CD4-positive, alpha-beta T cell (primary cell): Measurements from ENCODE around the gene B4GALNT1. TPM values are rescaled to one million over a fixed set of nuclear protein-coding genes. Genes with fewer than 3 reads are reported as not detected.

Experiments
- ATAC-seq: fragments of 200-7000 bp; cut with Tn5 transposase; one replicate; pipeline ENCODE4 v1.10.0; 2022; ENCODE audit warnings: mild to moderate bottlenecking; ENCODE audit not compliant: poor library complexity
- CTCF ChIA-PET: fragments of 350-600 bp; sonication (Branson Sonifier 250); formaldehyde crosslinking; loops from one replicate; lab custom pipeline; 2021; ENCODE audit warnings: antibody characterized with exemption, inconsistent platforms; lab: Charles Lee
- POLR2A ChIA-PET: fragments of 350-600 bp; sonication (Branson Sonifier 250); formaldehyde crosslinking; loops from one replicate; lab custom pipeline; 2021; ENCODE audit warnings: antibody characterized with exemption, inconsistent platforms; lab: Charles Lee
- DNase-seq, 14 experiments: peaks; one replicate each; pipeline ENCODE4 v3.0.0-alpha.2; 2013 to 2020; ENCODE audit warnings: mixed read lengths in 2 of 14
- H3K27ac ChIP-seq, 2 donors: one replicate each; pipeline versions ENCODE4 v1.5.1 to v1.7.0; 2013; ENCODE audit warnings: low read length in 2 of 2, low read depth in 1 of 2, mild to moderate bottlenecking in 1 of 2
- H3K27me3 ChIP-seq, 2 experiments: 1 replicate in 1 of 2; 2 replicates in 1 of 2; pipeline versions ENCODE4 v1.6.1 to v1.7.0; 2013; ENCODE audit warnings: low read length in 2 of 2, control low read depth in 1 of 2, mild to moderate bottlenecking in 1 of 2, moderate library complexity in 1 of 2; ENCODE audit not compliant: insufficient read depth in 2 of 2, control insufficient read depth in 1 of 2
- H3K36me3 ChIP-seq: one replicate; pipeline ENCODE4 v1.6.1; 2013; ENCODE audit warnings: low read length, control low read depth; ENCODE audit not compliant: insufficient read depth
- H3K4me1 ChIP-seq: one replicate; pipeline ENCODE4 v1.6.1; 2013; ENCODE audit warnings: low read length, control low read depth; ENCODE audit not compliant: insufficient read depth
- H3K4me3 ChIP-seq: one replicate; pipeline ENCODE4 v1.5.1; 2013; ENCODE audit warnings: mild to moderate bottlenecking, low read length, moderate library complexity
- H3K9me3 ChIP-seq, 2 experiments: 1 replicate in 1 of 2; 2 replicates in 1 of 2; pipeline versions ENCODE4 v1.6.1 to v1.7.0; 2013; ENCODE audit warnings: low read length in 2 of 2, mild to moderate bottlenecking in 2 of 2, control low read depth in 1 of 2, moderate library complexity in 1 of 2; ENCODE audit not compliant: control insufficient read depth in 1 of 2, insufficient read depth in 1 of 2
- H3K27ac Mint-ChIP-seq: one replicate; pipeline ENCODE4 v1.8.0; 2020; ENCODE audit warnings: mixed read lengths
- H3K27me3 Mint-ChIP-seq: one replicate; pipeline ENCODE4 v1.8.0; 2021; ENCODE audit warnings: mixed read lengths
- H3K36me3 Mint-ChIP-seq: one replicate; pipeline ENCODE4 v1.8.0; 2021; ENCODE audit warnings: low read depth, mixed read lengths
- H3K4me1 Mint-ChIP-seq: one replicate; pipeline ENCODE4 v1.8.0; 2021; ENCODE audit warnings: low read depth, mixed read lengths
- H3K4me3 Mint-ChIP-seq: one replicate; pipeline ENCODE4 v1.8.0; 2020; ENCODE audit warnings: mild to moderate bottlenecking, mixed read lengths
- H3K9me3 Mint-ChIP-seq: one replicate; pipeline ENCODE4 v1.8.0; 2020; ENCODE audit warnings: mixed read lengths
- intact Hi-C, 2 experiments: fragments of 100-400 bp; cut with DNase I in 1 of 2; cut with micrococcal nuclease in 1 of 2; formaldehyde crosslinking; loops; one replicate each; pipeline versions ENCODE4 v1.15.1 to v1.9.0; 2023 to 2025; cut with DNase I, micrococcal nuclease
- total RNA-seq, 174 experiments: library from RNA in 2 of 174; stranded (reverse) in 2 of 174; gene quantifications; one replicate each; pipeline ENCODE4 v1.2.3 and lab custom pipeline; 2021 to 2026
- TF ChIP-seq, protein P1 (sequence below): fragments of 200-600 bp; IDR thresholded peaks from one replicate; pipeline ENCODE4 v1.8.0; 2022; ENCODE audit warnings: antibody characterized with exemption, mild to moderate bottlenecking

Gene B4GALNT1
- total RNA-seq, 2 experiments from 2014 or later: not detected

DNA sequence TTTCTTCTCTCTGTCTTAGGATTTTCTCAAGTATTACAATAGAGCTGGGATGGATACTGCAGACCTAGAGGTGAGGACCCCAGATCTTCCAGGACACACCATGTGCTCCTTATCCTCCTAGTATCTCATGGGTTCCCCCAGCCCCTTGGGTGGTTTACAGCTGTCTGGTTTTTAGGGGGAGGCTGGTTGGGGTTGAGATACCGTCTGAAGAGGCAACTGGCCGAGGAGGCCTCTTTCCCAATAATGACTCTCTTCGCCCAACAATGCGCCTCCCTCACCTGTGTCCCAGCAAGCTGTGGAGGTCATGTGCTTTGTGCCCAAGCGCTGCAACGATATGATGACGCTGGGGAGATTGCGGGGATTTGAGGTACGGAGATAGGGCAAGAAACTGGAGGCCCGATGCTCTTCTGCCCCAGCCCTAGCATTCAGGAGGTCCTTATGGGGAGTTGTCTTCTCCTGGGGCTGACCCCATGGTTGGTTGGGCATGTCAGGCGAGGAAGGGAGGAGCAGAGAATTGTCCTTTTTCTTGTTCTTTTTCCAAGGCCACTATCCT, 18.0 kb downstream of the B4GALNT1 start:
- peaks cover 88% of the 10 kb centered on the region for H3K27me3 Mint-ChIP-seq
- no peaks in the 10 kb centered on the region for H3K36me3 Mint-ChIP-seq
- H3K9me3 Mint-ChIP-seq: no peaks in the 10 kb centered on the region
- Histone ChIP-seq H3K27ac (no peak overlapping the region), H3K4me1 (peaks cover 29% of the 10 kb centered on the region), H3K9me3 (peaks cover 0 to 3% of the 10 kb centered on the region in 2 experiments), H3K4me3 (no peak overlapping the region), H3K36me3 (no peaks in the 10 kb centered on the region), H3K27me3 (peaks cover 40 to 58% of the 10 kb centered on the region in 2 experiments)
- ChIA-PET CTCF (interaction anchor here (2.0 kb wide), 1 partner anchor 32 kb away, joined by 12 read pairs; no protein-coding TSS in a partner anchor), POLR2A (no interaction called here)
- ATAC-seq (no peak), DNase-seq (no peak)
- H3K27ac Mint-ChIP-seq: no peak overlapping the region
- peaks cover 26% of the 10 kb centered on the region for H3K4me1 Mint-ChIP-seq
- TF ChIP-seq, protein P1, sequence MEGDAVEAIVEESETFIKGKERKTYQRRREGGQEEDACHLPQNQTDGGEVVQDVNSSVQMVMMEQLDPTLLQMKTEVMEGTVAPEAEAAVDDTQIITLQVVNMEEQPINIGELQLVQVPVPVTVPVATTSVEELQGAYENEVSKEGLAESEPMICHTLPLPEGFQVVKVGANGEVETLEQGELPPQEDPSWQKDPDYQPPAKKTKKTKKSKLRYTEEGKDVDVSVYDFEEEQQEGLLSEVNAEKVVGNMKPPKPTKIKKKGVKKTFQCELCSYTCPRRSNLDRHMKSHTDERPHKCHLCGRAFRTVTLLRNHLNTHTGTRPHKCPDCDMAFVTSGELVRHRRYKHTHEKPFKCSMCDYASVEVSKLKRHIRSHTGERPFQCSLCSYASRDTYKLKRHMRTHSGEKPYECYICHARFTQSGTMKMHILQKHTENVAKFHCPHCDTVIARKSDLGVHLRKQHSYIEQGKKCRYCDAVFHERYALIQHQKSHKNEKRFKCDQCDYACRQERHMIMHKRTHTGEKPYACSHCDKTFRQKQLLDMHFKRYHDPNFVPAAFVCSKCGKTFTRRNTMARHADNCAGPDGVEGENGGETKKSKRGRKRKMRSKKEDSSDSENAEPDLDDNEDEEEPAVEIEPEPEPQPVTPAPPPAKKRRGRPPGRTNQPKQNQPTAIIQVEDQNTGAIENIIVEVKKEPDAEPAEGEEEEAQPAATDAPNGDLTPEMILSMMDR: no peak
- intact Hi-C loops: no loop called here
- no peak overlapping the region for H3K4me3 Mint-ChIP-seq

DNA sequence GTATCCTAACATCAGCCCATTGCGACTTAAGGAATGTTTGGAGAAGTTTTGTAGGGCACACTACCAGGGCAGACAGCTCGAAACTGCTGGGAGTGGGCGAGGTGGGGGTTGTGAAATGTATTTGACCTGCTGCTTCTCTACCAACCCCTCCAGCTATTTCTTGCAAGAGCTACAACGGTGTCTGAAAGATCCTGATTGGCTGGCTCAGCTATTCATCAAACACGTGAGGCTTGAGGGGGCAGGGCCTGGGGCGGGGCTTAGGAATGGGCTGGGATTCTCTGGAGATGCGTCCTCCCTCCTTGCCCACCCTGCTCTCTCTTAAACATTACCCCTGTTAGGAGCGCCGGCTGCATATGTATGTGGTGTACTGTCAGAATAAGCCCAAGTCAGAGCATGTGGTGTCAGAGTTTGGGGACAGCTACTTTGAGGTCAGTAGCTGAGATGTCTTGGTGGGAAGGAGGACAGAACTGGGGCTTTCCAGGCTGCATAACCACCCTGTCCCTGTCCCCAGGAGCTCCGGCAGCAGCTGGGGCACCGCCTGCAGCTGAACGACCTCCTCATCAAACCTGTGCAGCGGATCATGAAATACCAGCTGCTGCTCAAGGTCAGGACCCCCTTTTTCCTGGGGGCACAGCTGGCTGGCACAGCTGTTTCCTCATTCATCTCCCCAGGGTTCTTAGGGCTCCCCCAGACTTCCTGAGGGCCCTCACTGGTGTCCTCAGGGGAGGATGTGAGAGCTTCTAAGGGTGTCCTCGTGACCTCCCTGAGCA, 18.6 kb downstream of the B4GALNT1 start:
- H3K27me3 Mint-ChIP-seq: peaks cover 81% of the 10 kb centered on the region
- Histone ChIP-seq H3K4me3 (no peak overlapping the region), H3K36me3 (no peaks in the 10 kb centered on the region), H3K9me3 (peaks cover 0 to 3% of the 10 kb centered on the region in 2 experiments), H3K4me1 (peaks cover 23% of the 10 kb centered on the region), H3K27me3 (peaks cover 33 to 52% of the 10 kb centered on the region in 2 experiments), H3K27ac (no peak overlapping the region)
- intact Hi-C loops: no loop called here
- POLR2A ChIA-PET: no interaction called here
- ATAC-seq (no peak), DNase-seq (peak in 1 of 14 experiments; percentile 30)
- no peaks in the 10 kb centered on the region for H3K36me3 Mint-ChIP-seq
- H3K9me3 Mint-ChIP-seq: no peaks in the 10 kb centered on the region
- H3K4me1 Mint-ChIP-seq: peaks cover 23% of the 10 kb centered on the region
- TF ChIP-seq, protein P1: no peak
- H3K27ac Mint-ChIP-seq: no peak overlapping the region
- H3K4me3 Mint-ChIP-seq: peak overlapping the region; percentile 11
- CTCF ChIA-PET: no interaction called here

DNA sequence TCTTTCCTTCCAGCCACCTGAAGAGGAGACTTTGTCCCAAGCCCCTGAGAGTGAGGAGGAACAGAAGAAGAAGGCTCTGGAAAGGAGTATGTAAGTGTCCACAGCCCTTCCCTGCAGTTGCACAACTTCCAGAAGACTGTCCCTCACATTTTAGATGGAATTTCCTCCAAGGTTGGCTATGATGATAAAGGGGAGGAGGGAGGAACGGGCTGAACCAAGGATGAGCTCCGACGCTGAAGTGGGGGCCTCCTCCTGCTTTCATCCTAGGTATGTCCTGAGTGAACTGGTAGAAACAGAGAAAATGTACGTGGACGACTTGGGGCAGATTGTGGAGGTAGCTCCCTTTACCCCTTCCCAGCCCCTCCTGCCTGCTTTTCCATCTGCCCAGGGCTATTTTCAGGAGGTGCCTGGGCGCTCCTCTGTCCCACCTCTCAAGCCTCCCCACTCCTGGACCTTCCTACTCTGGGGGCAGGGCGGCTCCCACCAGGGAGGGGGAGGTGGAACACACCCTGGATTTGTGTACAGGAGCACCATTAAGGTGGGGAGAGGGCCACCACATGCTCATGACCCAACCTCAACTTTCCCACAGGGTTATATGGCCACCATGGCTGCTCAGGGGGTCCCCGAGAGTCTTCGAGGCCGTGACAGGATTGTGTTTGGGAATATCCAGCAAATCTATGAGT, 19.4 kb downstream of the B4GALNT1 start:
- H3K4me3 ChIP-seq: no peak overlapping the region

More for the DNA sequence above, 19.4 kb downstream of the B4GALNT1 start:
- no peak for DNase-seq
- H3K9me3 Mint-ChIP-seq: no peaks in the 10 kb centered on the region
- Histone ChIP-seq H3K9me3 (peaks cover 0 to 3% of the 10 kb centered on the region in 2 experiments), H3K27me3 (peaks cover 26 to 44% of the 10 kb centered on the region in 2 experiments), H3K36me3 (no peaks in the 10 kb centered on the region), H3K4me1 (peaks cover 19% of the 10 kb centered on the region), H3K27ac (no peak overlapping the region)
- ChIA-PET CTCF (interaction anchor here (1.6 kb wide), 1 partner anchor 30 kb away, joined by 4 read pairs; no protein-coding TSS in a partner anchor), POLR2A (no interaction called here)
- H3K27ac Mint-ChIP-seq: no peak overlapping the region
- ATAC-seq: no peak
- TF ChIP-seq, protein P1: no peak
- intact Hi-C loops: no loop called here
- H3K27me3 Mint-ChIP-seq: peaks cover 73% of the 10 kb centered on the region
- no peak overlapping the region for H3K4me3 Mint-ChIP-seq
- H3K4me1 Mint-ChIP-seq: peaks cover 16% of the 10 kb centered on the region
- H3K36me3 Mint-ChIP-seq: peaks cover 7% of the 10 kb centered on the region
